ENCODE results near the gene SLC16A11.

Gene SLC16A11

DNA sequence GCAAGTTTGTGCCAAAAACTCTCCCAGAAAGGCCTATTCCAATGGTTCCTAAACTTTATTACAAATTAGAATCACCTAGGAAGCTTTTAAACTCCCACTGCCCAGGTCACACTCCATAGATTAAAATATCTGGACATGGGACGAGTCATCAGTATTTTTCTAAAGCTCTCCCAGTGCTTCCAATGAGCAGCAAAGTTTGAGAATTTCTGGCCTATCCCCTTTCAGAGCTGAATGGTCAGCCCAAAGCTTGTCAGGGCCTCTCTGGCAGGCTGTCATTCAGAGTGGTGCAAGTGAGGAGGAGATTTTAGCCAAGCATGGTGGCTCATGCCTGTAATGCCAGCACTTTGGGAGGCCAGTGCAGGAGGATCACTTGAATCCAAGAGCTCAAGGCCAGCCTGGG, 18.6 kb downstream of the SLC16A11 start:
- no peak for DNase-seq (ENCODE audit: low read depth in 2 of 2)

DNA sequence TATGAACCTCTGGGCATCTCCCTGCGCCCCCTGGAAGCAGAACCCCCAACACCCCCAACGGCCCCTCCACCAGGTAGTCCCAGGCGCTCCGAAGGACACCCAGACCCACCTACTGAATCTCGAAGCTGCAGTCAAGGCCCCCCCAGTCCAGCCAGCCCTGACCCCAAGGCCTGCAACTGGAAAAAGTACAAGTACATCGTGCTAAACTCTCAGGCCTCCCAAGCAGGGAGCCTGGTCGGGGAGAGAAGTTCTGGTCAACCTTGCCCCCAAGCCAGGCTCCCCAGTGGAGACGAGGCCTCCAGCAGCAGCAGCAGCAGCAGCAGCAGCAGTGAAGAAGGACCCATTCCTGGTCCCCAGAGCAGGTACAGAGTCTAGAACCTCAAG, 19.5 kb downstream of the SLC16A11 start:
- no peak for DNase-seq (ENCODE audit: low read depth in 2 of 2)

DNA sequence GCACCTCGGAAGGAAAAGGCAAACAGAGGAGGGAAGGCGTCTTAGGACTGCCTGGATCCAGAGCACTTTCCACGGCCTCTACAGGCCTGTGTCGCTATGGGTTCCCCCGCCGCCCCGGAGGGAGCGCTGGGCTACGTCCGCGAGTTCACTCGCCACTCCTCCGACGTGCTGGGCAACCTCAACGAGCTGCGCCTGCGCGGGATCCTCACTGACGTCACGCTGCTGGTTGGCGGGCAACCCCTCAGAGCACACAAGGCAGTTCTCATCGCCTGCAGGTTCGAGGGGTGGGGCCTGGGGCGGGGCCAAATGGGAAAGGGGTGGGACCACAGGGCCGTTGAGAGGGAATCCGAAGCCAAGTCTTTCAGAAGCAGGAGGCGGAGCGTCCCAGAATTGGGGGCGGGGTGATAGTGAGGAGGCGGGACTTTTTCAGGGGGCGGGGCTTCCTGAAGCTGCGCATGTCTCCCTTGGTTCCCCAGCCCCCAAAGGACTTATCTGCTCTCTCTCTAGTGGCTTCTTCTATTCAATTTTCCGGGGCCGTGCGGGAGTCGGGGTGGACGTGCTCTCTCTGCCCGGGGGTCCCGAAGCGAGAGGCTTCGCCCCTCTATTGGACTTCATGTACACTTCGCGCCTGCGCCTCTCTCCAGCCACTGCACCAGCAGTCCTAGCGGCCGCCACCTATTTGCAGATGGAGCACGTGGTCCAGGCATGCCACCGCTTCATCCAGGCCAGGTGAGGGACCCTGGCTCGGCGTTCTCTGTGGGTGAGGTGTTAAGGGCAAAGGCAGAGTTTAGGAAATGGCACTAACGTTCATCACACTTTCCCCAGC, 20.1 kb downstream of the SLC16A11 start:
- peak; percentile 87 to 88 for DNase-seq (ENCODE audit: low read depth in 2 of 2)

- no peak for DNase-seq (ENCODE audit: low read depth in 2 of 2)
Observed at GRCh38 chr17:7022781-7023571, 20.9 kb downstream of the SLC16A11 start, which contains the start of gene BCL6B. Gene BCL6B, plus strand, starts transcription at chr17:7023050. Its CDS starts 622 bp downstream, at chr17:7023672.

DNA sequence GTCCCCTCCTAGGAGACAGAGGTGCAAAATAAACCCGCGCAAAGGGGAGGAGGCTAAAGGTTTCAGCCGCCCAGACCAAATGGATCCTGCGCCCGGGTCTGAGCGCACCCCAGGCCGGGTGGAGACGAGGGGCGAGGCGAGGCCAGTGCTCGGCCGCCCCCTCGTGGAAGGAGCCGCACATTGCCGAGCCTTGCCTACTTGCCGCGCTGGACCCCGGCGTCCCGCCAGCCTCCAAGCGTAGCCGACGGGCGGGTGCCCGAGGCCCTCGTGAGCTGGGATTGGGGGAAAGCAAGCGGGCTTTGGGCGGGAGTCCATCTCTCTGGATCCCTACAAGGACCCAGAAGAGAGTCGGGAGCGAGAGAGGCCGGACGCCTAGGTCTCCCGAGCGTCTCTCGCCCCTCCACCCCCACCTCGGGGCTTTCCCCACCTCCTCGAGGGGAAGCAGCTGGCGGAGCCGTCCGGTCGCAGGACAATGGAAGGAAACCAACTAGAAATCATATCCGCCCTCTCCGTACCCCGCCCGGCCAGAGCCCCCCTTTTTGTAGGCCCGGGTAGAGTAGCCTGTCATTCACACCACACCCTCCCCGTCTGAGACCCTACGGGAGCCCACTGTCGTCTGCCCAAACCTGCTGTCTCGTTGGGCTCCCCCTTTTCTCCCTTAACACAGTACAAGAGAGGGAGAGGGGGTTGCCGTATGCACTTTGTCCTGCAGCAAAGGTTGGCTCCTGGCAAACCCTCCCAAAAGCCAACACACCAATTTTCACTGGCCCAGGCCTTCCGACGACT, 21.7 kb downstream of the SLC16A11 start:
- peak; percentile 45 to 56 for DNase-seq (ENCODE audit: low read depth in 2 of 2)

GRCh38 chr17:7020894-7021664, 22.8 kb downstream of the SLC16A11 start:
- DNase-seq (ENCODE audit: low read depth in 2 of 2) = no peak

DNA sequence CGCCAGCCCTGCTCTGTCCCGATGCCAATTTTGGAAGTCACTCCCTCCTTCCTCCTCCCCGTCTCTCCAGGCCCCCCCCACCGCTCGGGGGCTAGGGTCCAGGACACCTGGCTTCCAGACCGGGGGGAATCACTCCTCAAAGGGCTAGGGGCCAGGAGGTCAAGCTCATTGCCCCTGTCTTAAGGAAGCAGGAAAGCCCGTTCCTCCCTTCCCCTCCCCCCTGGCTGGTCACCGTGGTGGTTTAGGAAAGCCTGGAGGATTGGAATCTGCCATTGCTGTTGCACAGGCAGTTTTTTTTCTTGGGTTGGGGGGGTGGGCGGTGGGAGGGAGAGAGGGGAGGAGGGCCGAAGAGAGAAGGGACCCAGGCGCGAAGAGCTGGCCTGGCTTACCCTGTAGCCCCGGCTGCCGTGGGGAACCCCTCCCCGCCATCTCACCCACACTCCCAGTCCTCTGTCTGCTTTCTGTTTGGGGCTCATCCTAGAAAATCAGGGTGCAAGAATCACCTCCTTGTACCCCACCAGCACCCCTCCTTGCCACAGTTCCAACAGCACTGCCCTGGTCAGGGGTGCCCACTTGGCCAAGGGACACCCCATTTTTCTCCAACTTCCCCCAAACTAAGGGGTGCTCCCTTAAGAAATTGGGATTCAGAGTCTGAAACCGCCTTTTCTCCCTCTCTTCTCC, 23.9 kb downstream of the SLC16A11 start:
- DNase-seq (ENCODE audit: low read depth in 2 of 2) = no peak

DNA sequence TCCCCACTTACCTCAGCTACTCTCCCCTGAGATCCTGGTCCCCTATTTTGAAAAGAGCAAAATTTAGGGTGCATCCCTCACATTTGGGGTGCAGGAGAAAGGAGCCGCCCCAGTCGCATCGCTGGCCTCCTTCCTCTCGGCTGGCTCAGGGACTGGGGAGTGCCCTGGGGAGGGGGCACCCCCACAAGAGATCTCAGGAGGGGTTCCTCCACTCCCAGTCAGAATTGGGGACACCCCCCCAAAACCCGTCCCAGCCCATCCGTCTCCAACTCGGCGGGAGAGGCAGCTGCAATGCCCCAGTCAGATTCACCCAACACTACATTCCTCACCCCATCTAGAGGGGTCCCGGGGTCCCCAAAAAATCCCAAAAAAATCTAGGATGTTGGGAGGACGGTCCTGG, 24.5 kb downstream of the SLC16A11 start:
- DNase-seq (ENCODE audit: low read depth in 2 of 2) = no peak

DNA sequence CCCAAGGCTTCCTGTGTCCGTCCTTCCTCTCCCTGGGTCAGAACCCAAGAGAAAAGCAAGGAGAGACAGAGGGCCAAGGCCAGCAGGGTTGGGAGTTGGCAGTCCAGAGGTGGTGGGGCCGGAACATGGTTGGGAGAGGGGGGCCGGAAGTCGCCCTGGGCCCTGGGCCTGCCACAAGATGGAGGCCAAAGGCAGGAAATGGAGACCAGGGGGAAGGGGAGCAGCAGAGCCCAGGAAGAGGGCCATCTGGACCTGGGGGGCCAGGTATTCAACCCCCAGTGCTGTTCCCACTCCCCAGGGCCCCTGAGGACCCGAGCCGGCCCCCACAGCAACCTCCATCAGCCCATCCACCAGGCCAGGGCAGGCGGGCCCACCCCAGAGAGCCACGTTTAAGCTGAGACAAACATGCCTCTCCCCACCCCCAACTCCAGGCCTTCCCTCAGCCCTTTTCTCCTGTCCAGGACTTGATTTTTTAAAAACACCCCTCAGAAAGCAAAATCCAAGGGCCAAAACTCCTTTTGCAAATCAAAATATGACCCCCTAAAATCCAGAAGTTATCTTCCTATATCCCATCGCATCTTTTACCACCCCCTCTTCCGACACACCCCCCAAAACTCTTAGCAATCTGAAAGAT, 25.4 kb downstream of the SLC16A11 start:
- no peak for DNase-seq (ENCODE audit: low read depth in 2 of 2)

DNA sequence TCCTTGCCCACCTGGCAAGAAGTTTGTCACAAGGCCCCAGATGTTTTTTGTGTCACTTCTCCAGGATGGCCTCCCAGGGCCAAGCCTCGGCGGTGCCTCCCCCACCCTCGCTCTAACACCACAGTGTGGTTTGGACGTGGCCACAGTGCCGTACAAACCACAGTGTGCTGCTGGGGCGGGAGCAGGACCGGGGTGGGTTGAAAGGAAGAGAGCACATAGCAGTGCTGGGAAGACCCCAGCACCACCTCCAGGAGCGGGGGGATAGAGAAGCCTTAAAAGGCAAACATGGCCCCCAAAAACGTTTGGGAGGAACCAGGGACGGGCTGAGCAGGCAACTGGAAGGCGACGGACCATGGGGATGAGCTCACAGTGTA, 26.1 kb downstream of the SLC16A11 start:
- DNase-seq (ENCODE audit: low read depth in 2 of 2) = no peak

DNA sequence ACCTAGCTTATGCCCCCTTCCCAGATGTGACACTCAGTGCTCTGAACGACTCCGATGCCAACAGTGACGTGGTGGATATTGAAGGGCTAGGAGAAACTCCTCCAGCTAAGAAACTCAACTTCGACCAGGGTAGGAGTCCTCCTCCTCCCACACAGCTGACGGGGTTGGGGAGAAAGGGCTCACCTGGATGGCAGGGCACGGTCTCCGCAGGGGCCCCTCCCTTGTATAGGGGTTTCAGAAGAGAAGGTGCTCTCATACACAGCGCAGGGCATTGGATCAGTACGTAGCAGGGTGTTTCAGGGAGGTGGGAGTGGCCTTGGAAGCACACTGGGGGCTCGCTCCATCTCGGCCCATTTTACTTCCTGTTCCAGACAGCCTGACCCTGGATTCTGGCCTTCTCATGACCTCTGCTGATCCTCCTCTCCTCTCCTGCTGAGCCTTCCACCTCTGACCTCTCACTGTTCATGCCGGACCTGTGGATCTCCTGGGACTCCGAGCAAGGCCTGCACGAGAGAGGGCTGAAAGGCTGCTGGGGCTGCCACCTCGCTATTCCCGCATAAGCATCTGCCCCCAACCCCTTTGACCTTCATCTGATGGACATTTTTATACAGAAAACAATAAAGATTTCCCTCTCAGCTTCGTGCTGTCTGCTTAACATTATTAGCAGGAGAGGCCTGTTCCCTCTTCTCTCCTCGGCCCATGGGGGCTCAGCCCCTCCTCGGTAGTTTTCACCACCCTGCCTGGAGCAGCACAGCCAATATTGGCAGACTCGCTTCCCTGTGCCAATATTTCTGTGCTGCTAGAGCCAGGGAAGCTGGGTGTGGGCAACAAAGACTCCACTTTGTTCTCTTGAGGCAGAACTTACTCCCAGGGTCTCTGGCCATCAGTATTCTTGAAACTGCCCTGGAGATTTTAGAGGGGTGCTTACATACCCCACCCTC, 26.7 kb downstream of the SLC16A11 start:
- DNase-seq (ENCODE audit: low read depth in 2 of 2) = no peak

DNA sequence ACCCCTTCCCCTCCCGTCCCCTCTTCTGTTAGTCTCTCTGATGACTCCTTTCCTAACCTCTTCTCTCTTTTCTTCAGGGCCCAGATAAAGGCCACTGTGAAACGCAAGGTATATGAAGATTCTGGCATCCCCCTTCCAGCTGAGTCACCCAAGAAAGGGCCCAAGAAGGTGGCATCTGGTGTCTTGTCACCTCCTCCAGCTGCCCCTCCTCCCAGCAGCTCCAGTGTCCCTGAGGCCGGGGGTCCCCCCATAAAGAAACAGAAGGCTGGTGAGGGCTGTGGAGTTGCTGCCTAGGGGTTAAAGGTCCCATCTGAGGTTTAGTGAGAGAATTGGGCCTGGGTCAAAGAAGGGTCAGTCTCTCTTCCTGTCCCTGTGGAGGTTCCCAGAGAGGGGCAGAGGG, 27.5 kb downstream of the SLC16A11 start:
- no peak for DNase-seq (ENCODE audit: low read depth in 2 of 2)

- peak; percentile 68 to 69 for DNase-seq (ENCODE audit: low read depth in 2 of 2)
Observed at GRCh38 chr17:7014995-7015958, 28.6 kb downstream of the SLC16A11 start.

DNA sequence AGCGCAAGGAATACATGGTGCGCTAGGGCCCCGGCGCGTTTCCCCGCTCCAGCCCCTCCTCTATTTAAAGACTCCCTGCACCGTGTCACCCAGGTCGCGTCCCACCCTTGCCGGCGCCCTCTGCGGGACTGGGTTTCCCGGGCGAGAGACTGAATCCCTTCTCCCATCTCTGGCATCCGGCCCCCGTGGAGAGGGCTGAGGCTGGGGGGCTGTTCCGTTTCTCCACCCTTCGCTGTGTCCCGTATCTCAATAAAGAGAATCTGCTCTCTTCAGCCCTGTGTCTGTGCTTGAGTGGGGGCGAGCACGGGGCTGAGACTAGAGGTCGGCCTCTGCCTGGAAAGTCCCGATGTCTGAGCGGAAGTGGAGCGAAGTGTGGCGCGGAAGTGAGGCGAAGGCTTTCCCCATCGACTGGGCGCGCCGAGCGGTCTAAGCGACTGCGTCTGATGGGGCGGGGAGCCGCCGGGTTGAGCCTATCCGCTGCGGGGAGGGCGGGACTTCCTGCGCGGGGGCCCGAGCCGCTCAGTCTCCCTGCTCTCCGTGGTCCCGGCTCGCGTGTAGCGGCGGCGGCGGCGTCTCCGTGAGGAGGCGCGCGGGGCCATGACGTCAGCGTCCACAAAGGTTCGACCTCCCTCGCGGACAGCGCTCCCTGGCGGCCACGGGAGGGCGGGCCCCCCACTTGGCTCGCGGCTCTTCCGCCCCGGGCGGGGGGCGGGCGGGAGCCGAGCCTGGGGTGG, 29.5 kb downstream of the SLC16A11 start:
- peak; percentile 95 to 96 for DNase-seq (ENCODE audit: low read depth in 2 of 2)

DNA sequence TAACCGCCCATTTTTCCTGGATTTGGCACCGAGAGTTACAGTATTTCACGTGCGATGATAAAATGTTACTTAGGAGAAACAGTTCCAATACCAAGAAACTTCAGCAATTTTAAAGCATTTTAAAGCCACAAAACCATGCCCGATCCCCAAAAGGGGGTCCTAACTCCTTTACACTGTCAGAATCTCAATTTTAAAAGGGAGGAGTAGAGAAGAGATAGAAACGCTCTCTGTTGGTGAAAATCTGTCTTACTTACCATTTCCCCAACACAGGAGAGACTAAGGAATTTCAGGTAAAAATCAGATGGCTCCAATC, 32.0 kb downstream of the SLC16A11 start:
- DNase-seq (ENCODE audit: low read depth in 2 of 2) = no peak

GRCh38 chr17:7011415-7011814, 32.5 kb downstream of the SLC16A11 start:
- no peak for DNase-seq (ENCODE audit: low read depth in 2 of 2)

DNA sequence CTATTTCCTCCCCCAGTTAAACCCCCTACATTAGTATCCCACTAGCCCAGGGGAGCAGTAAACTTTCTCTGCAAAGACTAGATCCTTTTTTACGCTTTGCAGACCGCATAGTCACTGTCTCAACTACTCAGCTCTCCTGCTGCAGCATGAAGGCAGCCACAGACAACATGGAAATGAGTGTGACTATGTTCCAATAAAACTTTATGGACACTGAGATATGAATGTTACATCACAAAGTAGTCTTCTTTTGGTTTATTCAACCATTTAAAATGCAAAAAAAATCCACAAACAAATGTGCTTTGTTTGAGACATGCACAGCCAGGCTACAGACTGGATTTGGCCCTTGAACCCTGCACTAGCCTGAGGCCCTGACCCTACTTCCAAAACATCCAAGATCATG, 33.4 kb downstream of the SLC16A11 start:
- no peak for DNase-seq (ENCODE audit: low read depth in 2 of 2)

DNA sequence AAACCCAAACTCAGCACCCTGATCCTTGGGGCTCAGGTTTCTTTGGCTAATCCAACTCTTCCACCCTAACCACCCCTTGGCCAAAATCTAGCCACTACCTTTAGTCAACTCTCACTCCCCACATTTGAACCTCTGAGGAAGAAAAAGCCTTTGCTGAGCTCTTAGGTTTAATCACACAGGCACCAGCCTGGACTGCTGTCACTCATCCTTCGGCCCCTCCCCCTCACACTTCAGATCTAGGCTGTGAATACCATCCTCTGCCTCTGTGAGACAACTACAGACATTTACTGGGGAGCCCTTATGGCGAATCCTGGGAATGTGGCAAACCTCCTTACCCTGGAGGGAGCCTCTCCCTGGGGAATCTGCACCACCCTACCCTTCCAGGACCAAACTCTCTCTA, 36.7 kb downstream of the SLC16A11 start:
- DNase-seq (ENCODE audit: low read depth in 2 of 2) = no peak

Measured in activated CD8-positive, alpha-beta memory T cell treated with anti-CD3 and anti-CD28 coated beads for 4 hours (primary cell).